Lower lobe of right lung (tissue), 2 donors: ENCODE data around the gene B3GAT2. TPM values are rescaled to one million over a fixed set of nuclear protein-coding genes. Genes with fewer than 3 reads are reported as not detected.
"Not testable (repeated sequence)": the region's sequence is repeated elsewhere in the genome, so short reads cannot be mapped to it uniquely, and the experiment has no call there.

Source experiments
- ATAC-seq, 2 donors: fragments of 200-7000 bp; cut with Tn5 transposase; one replicate each; pipeline ENCODE4 v1.9.1; 2020 to 2022; ENCODE audit warnings: mild to moderate bottlenecking in 2 of 2, moderate library complexity in 2 of 2
- DNase-seq: peaks from one replicate; pipeline ENCODE4 v3.0.0-alpha.2; 2020
- H3K27ac ChIP-seq: fragments of 200-600 bp; one replicate; pipeline ENCODE4 v1.8.0; 2022
- H3K27me3 ChIP-seq: fragments of 200-600 bp; one replicate; pipeline ENCODE4 v1.8.0; 2022; ENCODE audit warnings: low read depth
- H3K36me3 ChIP-seq: fragments of 200-600 bp; one replicate; pipeline ENCODE4 v1.8.0; 2022; ENCODE audit warnings: mild to moderate bottlenecking
- H3K4me1 ChIP-seq: fragments of 200-600 bp; one replicate; pipeline ENCODE4 v1.8.0; 2022
- H3K4me3 ChIP-seq: fragments of 200-600 bp; one replicate; pipeline ENCODE4 v1.8.0; 2022; ENCODE audit warnings: mild to moderate bottlenecking
- H3K9me3 ChIP-seq: fragments of 200-600 bp; one replicate; pipeline ENCODE4 v1.8.0; 2022
- intact Hi-C: fragments of 100-400 bp; cut with DNase I; formaldehyde crosslinking; loops from one replicate; pipeline ENCODE4 v1.11.0; 2022
- total RNA-seq: library from RNA; stranded (reverse); fragmentation: NEBNext Ultra II Directional; extraction: Animal tissue kit (Norgen Biotek cat#: 25700); gene quantifications from one replicate; pipeline ENCODE4 v1.2.1, GENCODE V29; 2021
- TF ChIP-seq, protein P1 (sequence below): fragments of 200-600 bp; IDR thresholded peaks from one replicate; pipeline ENCODE4 v1.8.0; 2022; ENCODE audit warnings: antibody characterized with exemption, mild to moderate bottlenecking
- donor health status: DM: no; HTN: yes; CAD: no; lungs with severe emphysema.

B3GAT2 gene
- total RNA-seq, 1 donor from 2014 or later = 0.12 TPM

DNA sequence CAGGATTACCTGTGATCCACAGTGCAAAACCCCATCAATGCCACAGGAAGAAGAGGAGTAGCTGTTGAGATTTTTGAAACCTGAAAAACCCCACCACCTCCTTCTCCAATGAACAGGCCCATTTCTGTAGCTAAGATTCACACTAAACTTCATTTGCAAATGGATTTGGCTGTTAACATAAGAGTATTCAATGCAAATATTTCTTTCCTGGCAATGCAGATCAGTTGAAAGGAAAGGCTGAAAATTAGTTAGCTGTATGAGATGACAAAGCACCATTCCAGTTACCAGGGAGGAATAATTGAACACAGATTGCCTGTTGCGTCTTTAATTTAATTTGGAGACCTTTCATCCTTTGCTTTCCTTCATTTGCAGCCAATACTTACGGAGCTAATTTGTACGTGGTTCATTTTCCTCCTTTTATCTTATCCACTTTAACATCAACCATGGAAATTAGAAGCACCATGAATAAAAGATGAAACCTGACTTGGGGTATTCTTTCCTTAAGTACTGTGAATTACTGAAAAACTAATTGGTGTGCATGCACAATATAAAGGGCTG, 4.2 kb downstream of the B3GAT2 start:
- Histone ChIP-seq H3K4me1 (peaks cover 21% of the 10 kb centered on the region), H3K36me3 (no peaks in the 10 kb centered on the region), H3K9me3 (no peaks in the 10 kb centered on the region), H3K4me3 (no peak overlapping the region), H3K27ac (no peak overlapping the region), H3K27me3 (peaks cover 43% of the 10 kb centered on the region)
- DNase-seq (no peak), ATAC-seq (no peak)
- intact Hi-C loops = no loop called here
- TF ChIP-seq, protein P1, sequence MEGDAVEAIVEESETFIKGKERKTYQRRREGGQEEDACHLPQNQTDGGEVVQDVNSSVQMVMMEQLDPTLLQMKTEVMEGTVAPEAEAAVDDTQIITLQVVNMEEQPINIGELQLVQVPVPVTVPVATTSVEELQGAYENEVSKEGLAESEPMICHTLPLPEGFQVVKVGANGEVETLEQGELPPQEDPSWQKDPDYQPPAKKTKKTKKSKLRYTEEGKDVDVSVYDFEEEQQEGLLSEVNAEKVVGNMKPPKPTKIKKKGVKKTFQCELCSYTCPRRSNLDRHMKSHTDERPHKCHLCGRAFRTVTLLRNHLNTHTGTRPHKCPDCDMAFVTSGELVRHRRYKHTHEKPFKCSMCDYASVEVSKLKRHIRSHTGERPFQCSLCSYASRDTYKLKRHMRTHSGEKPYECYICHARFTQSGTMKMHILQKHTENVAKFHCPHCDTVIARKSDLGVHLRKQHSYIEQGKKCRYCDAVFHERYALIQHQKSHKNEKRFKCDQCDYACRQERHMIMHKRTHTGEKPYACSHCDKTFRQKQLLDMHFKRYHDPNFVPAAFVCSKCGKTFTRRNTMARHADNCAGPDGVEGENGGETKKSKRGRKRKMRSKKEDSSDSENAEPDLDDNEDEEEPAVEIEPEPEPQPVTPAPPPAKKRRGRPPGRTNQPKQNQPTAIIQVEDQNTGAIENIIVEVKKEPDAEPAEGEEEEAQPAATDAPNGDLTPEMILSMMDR = no peak

- intact Hi-C loops, DNase-seq, H3K4me3 ChIP-seq, H3K4me1 ChIP-seq, H3K36me3 ChIP-seq, H3K9me3 ChIP-seq, H3K27ac ChIP-seq, ATAC-seq, H3K27me3 ChIP-seq: not testable (repeated sequence)
Measured at GRCh38 chr6:70944321-70944720, 12.5 kb downstream of the B3GAT2 start.

- no peaks in the 10 kb centered on the region for H3K27me3 ChIP-seq
- DNase-seq = no peak
- no peak overlapping the region for H3K27ac ChIP-seq
- intact Hi-C loops = no loop called here
- no peaks in the 10 kb centered on the region for H3K9me3 ChIP-seq
- ATAC-seq = no peak
- TF ChIP-seq, protein P1 = no peak
- no peaks in the 10 kb centered on the region for H3K4me1 ChIP-seq
- H3K4me3 ChIP-seq = no peak overlapping the region
- no peaks in the 10 kb centered on the region for H3K36me3 ChIP-seq
Measured at GRCh38 chr6:70933853-70934252, 23.0 kb downstream of the B3GAT2 start.

DNA sequence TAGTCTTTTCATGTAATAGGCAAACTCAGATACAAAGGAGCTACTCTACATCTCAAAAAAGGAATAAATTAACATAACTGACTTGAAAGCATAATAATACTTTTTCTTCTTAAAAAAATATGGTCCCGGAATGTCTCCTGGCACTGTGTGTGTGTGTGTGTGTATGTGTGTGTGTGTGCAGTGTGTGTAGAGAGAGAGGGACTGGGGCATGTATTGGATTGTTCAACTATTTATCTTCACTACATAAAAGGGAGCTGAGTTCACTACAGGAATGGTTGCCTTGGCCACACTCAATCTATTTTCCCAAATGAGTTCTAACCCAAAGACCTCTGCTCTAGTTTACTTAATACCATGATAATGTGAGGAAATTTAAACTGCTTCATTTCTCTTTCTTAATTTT, 51.1 kb downstream of the B3GAT2 start:
- intact Hi-C loops = no loop called here
- no peak for DNase-seq
- H3K4me1 ChIP-seq = no peaks in the 10 kb centered on the region
- no peak for ATAC-seq
- TF ChIP-seq, protein P1 = no peak
- H3K9me3 ChIP-seq = no peaks in the 10 kb centered on the region
- no peaks in the 10 kb centered on the region for H3K27me3 ChIP-seq
- no peak overlapping the region for H3K27ac ChIP-seq
- no peak overlapping the region for H3K4me3 ChIP-seq
- H3K36me3 ChIP-seq = no peaks in the 10 kb centered on the region

GRCh38 chr6:70903665-70904452, 53.0 kb downstream of the B3GAT2 start:
- ATAC-seq = no peak
- TF ChIP-seq, protein P1 = no peak
- no peaks in the 10 kb centered on the region for H3K9me3 ChIP-seq
- DNase-seq = no peak
- no peak overlapping the region for H3K27ac ChIP-seq
- H3K4me3 ChIP-seq = no peak overlapping the region
- intact Hi-C loops = no loop called here
- no peaks in the 10 kb centered on the region for H3K36me3 ChIP-seq
- H3K27me3 ChIP-seq = no peaks in the 10 kb centered on the region
- H3K4me1 ChIP-seq = no peaks in the 10 kb centered on the region

- Histone ChIP-seq H3K4me3 (no peak overlapping the region), H3K36me3 (no peaks in the 10 kb centered on the region), H3K27me3 (no peaks in the 10 kb centered on the region), H3K27ac (no peak overlapping the region), H3K9me3 (no peaks in the 10 kb centered on the region), H3K4me1 (no peaks in the 10 kb centered on the region)
- no peak for ATAC-seq
- TF ChIP-seq, protein P1 = no peak
- no peak for DNase-seq
- intact Hi-C loops = no loop called here
Measured at GRCh38 chr6:70901324-70901723, 55.5 kb downstream of the B3GAT2 start.
